ENCODE measurements around the gene ZNRF1. TPM values are rescaled to one million over a fixed set of nuclear protein-coding genes. Genes with fewer than 3 reads are reported as not detected.

The ZNRF1 gene
- total RNA-seq, 1 donor from 2014 or later = 2.8 TPM

DNA sequence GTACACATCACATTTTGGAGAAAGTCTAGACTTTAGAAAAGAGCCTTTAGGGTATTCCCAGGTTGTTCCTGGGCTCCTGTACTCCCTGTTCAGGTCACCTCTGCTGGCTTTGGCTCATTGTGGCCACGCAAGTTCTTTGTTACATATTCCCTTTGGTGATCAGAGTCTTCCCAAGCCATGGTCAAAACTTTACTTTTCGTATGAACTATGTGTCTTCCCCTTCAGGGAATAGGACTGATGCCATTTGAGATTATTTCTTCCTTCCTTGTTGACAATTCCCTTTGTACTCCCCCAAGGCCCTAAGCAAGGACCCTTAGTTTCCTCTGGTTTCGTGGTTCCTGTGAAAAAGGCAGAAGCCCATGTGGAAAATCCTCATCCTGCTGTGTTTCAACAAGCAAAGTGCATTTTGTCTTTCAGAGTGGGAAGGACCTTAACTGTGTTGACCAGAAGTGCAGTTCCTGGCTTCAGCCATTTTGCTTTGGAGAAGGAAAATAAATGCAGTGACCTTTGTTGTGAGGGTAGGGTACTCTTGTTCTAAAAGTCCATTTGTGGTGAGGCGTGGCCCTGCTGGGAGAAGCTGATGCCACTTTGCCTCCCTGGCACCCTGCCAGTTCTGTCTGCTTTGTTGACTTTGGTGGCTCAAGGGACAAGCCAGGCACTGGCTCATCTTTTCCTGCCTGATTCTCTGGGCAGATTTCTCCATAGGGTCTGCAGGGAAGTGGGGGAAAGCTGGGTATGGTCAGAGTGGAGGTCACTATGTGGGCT, 55.1 kb downstream of the ZNRF1 start:
- Mint-ChIP-seq H3K36me3 (ENCODE audit: low read depth) (no peaks in the 10 kb centered on the region), H3K27me3 (peaks cover 2% of the 10 kb centered on the region), H3K4me3 (no peak overlapping the region), H3K4me1 (no peaks in the 10 kb centered on the region), H3K9me3 (no peaks in the 10 kb centered on the region), H3K27ac (no peak overlapping the region)
- ATAC-seq (ENCODE audit: low read depth) = no peak
- CTCF ChIA-PET = interaction anchor here (0.6 to 0.7 kb wide), 2 partner anchors 8 to 83 kb away, joined by 3 read pairs; no protein-coding TSS in a partner anchor
- DNase-seq = no peak
- POLR2A ChIA-PET = no interaction called here
- intact Hi-C loops (cut with micrococcal nuclease) = no loop called here
- TF ChIP-seq, protein P1, sequence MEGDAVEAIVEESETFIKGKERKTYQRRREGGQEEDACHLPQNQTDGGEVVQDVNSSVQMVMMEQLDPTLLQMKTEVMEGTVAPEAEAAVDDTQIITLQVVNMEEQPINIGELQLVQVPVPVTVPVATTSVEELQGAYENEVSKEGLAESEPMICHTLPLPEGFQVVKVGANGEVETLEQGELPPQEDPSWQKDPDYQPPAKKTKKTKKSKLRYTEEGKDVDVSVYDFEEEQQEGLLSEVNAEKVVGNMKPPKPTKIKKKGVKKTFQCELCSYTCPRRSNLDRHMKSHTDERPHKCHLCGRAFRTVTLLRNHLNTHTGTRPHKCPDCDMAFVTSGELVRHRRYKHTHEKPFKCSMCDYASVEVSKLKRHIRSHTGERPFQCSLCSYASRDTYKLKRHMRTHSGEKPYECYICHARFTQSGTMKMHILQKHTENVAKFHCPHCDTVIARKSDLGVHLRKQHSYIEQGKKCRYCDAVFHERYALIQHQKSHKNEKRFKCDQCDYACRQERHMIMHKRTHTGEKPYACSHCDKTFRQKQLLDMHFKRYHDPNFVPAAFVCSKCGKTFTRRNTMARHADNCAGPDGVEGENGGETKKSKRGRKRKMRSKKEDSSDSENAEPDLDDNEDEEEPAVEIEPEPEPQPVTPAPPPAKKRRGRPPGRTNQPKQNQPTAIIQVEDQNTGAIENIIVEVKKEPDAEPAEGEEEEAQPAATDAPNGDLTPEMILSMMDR (IDR thresholded peaks at IDR 0.05) = no peak

DNA sequence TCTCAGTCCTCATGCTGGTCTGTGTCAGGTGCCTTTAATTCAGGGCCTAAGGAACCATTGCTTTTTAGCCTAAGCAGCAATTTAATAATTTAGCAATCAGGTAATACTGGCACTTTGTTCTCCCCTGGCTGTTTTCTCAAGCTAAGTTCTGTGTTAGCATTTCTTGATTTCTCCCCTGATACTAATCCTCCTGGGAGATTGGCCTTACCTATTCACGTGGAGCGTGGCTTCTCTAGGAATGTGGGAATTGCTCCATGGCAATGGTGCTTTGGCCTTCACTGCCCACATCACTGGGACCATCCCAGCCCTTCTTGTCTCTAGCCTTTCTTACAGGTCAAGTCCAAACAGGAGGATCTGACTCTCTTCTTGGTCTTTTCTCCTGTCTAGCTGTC, 55.7 kb downstream of the ZNRF1 start:
- ChIA-PET CTCF (no interaction called here), POLR2A (no interaction called here)
- ATAC-seq (ENCODE audit: low read depth) (no peak), DNase-seq (no peak)
- H3K36me3 Mint-ChIP-seq (ENCODE audit: low read depth) = no peaks in the 10 kb centered on the region
- TF ChIP-seq, protein P1 (IDR thresholded peaks at IDR 0.05) = no peak
- H3K27ac Mint-ChIP-seq = no peak overlapping the region
- no peak overlapping the region for H3K4me3 Mint-ChIP-seq
- H3K27me3 Mint-ChIP-seq = peaks cover 2% of the 10 kb centered on the region
- no peaks in the 10 kb centered on the region for H3K4me1 Mint-ChIP-seq
- H3K9me3 Mint-ChIP-seq = no peaks in the 10 kb centered on the region
- intact Hi-C loops (cut with micrococcal nuclease) = no loop called here

DNA sequence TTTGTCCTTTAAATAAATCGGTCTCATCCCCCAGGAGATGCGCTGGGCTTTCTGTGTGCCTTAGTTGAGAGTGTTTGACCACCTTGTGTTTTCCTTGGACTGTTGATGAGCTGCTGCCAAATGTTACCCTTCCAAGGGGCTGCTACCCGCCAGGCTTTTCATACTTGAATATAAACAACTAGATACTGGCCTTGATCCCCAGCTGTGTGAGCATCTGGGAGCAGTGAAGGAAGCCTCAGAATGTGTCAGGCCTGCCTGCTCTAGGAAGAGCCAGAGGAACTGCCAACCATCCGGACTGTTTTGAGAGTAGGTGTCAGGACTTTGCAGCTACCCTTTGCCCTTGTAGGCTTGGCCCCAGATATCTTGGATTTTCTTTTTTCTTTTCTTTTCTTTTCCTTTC, 60.0 kb downstream of the ZNRF1 start:
- Mint-ChIP-seq H3K36me3 (ENCODE audit: low read depth) (no peaks in the 10 kb centered on the region), H3K27me3 (peaks cover 24% of the 10 kb centered on the region), H3K27ac (no peak overlapping the region), H3K4me3 (no peak overlapping the region), H3K9me3 (no peaks in the 10 kb centered on the region), H3K4me1 (no peaks in the 10 kb centered on the region)
- no peak for DNase-seq
- intact Hi-C loops (cut with micrococcal nuclease) = no loop called here
- ATAC-seq (ENCODE audit: low read depth) = no peak
- TF ChIP-seq, protein P1 (IDR thresholded peaks at IDR 0.05) = no peak
- CTCF ChIA-PET = no interaction called here
- POLR2A ChIA-PET = interaction anchor here (0.7 kb wide), 1 partner anchor 60 kb away, joined by 3 read pairs; no protein-coding TSS in a partner anchor

DNA sequence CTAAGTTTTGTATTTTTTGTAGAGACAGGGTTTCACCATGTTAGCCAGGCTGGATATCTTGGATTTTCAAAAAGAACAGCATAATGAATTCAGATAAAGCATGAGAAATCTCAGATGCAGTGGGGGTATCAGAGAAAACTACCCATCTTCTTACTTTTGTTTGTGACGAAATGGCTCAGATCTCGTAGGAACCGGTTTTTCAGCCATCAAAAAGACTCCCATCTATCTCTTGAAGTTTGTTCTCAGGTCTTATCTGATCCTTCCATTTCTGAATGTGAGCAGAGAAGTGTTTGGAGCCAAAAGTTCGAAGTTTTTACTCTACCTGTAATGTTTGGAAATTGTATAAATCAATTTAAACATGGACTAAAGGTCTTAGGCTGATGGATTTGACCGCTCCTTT, 60.6 kb downstream of the ZNRF1 start:
- ATAC-seq (ENCODE audit: low read depth) (no peak), DNase-seq (no peak)
- H3K36me3 Mint-ChIP-seq (ENCODE audit: low read depth) = no peaks in the 10 kb centered on the region
- H3K27ac Mint-ChIP-seq = no peak overlapping the region
- CTCF ChIA-PET = no interaction called here
- intact Hi-C loops (cut with micrococcal nuclease) = no loop called here
- TF ChIP-seq, protein P1 (IDR thresholded peaks at IDR 0.05) = no peak
- H3K27me3 Mint-ChIP-seq = peaks cover 24% of the 10 kb centered on the region
- H3K4me1 Mint-ChIP-seq = no peaks in the 10 kb centered on the region
- no peaks in the 10 kb centered on the region for H3K9me3 Mint-ChIP-seq
- POLR2A ChIA-PET = interaction anchor here (0.7 kb wide), 1 partner anchor 60 kb away, joined by 3 read pairs; no protein-coding TSS in a partner anchor
- H3K4me3 Mint-ChIP-seq = no peak overlapping the region

DNA sequence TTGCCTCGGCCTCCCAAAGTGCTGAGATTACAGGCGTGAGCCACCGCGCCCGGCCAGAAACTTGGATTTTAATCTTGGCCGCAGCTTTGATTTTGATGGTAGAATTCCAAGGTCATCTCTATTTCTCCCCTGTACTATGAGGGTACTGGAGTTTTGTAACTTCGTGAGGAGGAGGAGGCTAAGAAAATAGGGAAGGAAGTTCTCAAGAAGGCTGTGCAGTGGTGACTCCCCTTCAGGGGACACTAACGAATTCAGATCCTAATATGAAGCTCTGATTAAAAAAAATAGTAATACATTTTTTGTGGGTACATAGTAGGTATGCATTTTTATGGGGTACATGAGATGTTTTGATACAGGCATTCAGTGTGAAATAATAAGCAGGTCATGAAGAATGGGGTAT, 61.9 kb downstream of the ZNRF1 start:
- TF ChIP-seq, protein P1 (IDR thresholded peaks at IDR 0.05) = no peak
- ATAC-seq (ENCODE audit: low read depth) = no peak
- ChIA-PET POLR2A (no interaction called here), CTCF (no interaction called here)
- Mint-ChIP-seq H3K36me3 (ENCODE audit: low read depth) (no peaks in the 10 kb centered on the region), H3K4me1 (peaks cover 11% of the 10 kb centered on the region), H3K27ac (no peak overlapping the region), H3K9me3 (no peaks in the 10 kb centered on the region), H3K27me3 (peaks cover 32% of the 10 kb centered on the region), H3K4me3 (no peak overlapping the region)
- intact Hi-C loops (cut with micrococcal nuclease) = no loop called here
- no peak for DNase-seq

Measured in activated B cell treated with CpG ODN at 0.5 μM for 24 hours (primary cell).